Measurements from ENCODE around the gene SPRYD3. TPM values are rescaled to one million over a fixed set of nuclear protein-coding genes. Genes with fewer than 3 reads are reported as not detected.
"Not testable (repeated sequence)": the region's sequence is repeated elsewhere in the genome, so short reads cannot be mapped to it uniquely, and the experiment has no call there.

The SPRYD3 gene
- total and polyA plus RNA-seq, 5 donors, result 29.4 to 59.6 (median 43.2) TPM

DNA sequence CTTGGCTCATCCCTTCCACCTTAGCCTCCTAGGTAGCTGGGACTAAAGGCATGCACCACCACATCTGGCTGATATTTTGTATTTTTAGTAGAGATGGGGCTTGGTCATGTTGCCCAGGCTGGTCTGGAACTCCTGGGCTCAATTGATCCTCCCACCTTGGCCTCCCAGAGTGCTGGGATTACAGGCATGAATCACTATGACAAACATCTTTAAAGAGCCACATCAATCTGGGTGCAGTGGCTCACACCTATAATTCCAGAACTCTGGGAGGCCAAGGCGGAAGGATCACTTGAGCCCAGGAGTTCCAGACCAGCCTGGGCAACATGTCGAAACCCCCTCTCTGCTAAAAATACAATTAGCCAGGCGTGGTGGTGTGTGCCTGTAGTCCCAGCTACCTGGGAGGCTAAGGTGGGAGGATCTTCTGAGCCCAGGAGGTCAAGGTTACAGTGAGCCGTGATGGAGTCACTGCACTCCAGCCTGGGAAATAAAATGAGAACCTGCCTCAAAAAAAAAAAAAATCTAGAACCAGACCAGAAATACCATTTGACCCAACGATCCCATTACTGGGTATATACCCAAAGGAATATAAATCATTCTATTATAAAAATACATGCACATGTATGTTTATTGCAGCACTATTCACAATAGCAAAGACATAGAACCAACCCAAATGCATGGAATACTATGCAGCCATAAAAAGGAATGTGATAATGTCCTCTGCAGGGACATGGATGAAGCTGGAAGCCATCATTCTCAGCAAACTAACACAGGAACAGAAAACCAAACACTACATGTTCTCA, 15.8 kb upstream of the SPRYD3 start:
- H3K9me3 ChIP-seq (ENCODE audit: control insufficient read depth, low read length); H3K27ac ChIP-seq (ENCODE audit: low read length); ATAC-seq; DNase-seq; intact Hi-C loops (cut with DNase I); H3K4me1 ChIP-seq (ENCODE audit: control insufficient read depth, insufficient read depth, low read length); H3K4me3 ChIP-seq (ENCODE audit: low read length); H3K27me3 ChIP-seq (ENCODE audit: control insufficient read depth, insufficient read depth): not testable (repeated sequence)
- over 99% methylated on average over 5 of the region's 5 CpGs for WGBS

DNA sequence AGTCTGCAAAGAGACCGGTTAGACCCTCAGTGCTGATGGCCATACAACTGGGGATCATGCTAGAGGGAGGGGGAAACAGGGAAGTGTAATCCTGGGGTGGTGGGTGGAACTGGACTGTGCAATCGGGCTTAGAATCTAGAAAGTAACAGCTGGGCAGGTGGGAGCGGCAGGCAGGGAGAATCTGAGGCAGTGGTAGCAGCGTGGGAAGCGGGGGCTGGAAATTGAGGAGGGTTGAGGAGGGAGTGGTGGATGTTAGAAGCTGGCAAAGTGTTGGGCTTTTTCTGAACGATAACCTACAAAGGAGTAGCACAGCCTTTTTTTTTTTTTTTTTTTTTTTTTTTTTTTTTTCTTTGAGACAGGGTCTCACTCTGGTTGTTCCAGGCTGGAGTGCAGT, 15.2 kb upstream of the SPRYD3 start:
- Histone ChIP-seq H3K4me3 (ENCODE audit: low read length) (no peak overlapping the region), H3K27ac (ENCODE audit: low read length) (no peak overlapping the region), H3K9me3 (ENCODE audit: control insufficient read depth, low read length) (no peaks in the 10 kb centered on the region), H3K4me1 (ENCODE audit: control insufficient read depth, insufficient read depth, low read length) (peaks cover 6% of the 10 kb centered on the region), H3K27me3 (ENCODE audit: control insufficient read depth, insufficient read depth) (no peaks in the 10 kb centered on the region)
- DNase-seq (no peak), ATAC-seq (no peak)
- WGBS, result 83% methylated on average over 6 of the region's 6 CpGs
- intact Hi-C loops (cut with DNase I), result no loop called here

DNA sequence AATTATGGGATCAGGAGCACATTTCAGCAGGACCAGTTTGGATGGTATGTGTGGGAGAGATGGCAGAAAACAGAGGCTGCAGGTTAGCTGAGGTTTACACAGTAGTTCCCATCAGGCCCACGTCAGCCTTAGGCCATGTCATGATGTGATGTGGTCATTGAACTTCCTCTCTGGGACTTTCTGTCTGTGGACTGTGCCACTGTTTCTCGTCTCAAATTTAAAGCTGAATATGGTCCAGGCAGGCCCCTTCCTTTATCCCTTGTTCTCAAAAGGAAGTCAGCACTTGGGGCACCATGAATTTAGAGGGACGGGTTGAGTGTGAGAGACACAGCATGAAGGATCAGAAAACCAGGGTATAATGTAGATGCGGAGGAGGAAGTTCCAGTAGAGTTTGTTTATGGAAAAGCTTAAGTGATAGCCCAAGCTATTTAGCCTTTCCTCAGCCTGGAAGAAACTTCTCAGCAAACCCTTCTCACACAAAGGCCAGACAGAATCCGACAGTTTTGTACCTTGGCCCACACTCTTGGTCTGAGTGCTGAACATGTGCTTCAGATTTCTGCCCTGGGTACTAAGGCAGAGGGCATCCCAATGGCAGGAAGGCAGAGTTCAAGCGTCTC, 14.7 kb upstream of the SPRYD3 start:
- H3K9me3 ChIP-seq (ENCODE audit: control insufficient read depth, low read length), result no peaks in the 10 kb centered on the region
- DNase-seq, result no peak
- no peak overlapping the region for H3K4me3 ChIP-seq (ENCODE audit: low read length)
- no peak overlapping the region for H3K27ac ChIP-seq (ENCODE audit: low read length)
- no peaks in the 10 kb centered on the region for H3K27me3 ChIP-seq (ENCODE audit: control insufficient read depth, insufficient read depth)
- WGBS, result 72% methylated on average over 6 of the region's 6 CpGs
- no peak for ATAC-seq
- H3K4me1 ChIP-seq (ENCODE audit: control insufficient read depth, insufficient read depth, low read length), result peaks cover 3% of the 10 kb centered on the region
- intact Hi-C loops (cut with DNase I), result no loop called here

DNA sequence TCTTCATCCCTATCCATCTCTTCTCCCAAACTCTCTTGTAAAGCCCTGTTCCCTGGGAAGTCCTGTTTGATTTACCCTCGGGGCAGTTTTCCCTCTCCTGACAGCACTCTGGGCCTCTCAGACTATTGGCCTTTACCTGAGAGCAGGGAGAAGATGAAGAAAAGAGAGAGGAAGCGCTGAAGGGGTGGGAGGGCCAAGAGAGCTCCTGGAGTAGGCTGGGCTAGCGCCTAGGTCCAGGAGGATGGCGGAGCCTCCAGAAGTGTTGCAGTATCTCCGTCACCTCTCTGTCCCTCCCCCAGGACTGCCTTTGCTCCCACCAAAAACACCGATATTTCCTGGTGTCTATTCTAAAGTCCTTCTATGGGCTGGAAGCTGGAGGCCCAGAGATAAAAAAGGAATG, 12.6 kb upstream of the SPRYD3 start:
- no peak for DNase-seq
- 85% methylated on average over 6 of the region's 6 CpGs for WGBS
- H3K27ac ChIP-seq (ENCODE audit: low read length), result no peak overlapping the region
- H3K9me3 ChIP-seq (ENCODE audit: control insufficient read depth, low read length), result no peaks in the 10 kb centered on the region
- H3K27me3 ChIP-seq (ENCODE audit: control insufficient read depth, insufficient read depth), result no peaks in the 10 kb centered on the region
- intact Hi-C loops (cut with DNase I), result no loop called here
- H3K4me3 ChIP-seq (ENCODE audit: low read length), result no peak overlapping the region
- peaks cover 3% of the 10 kb centered on the region for H3K4me1 ChIP-seq (ENCODE audit: control insufficient read depth, insufficient read depth, low read length)
- no peak for ATAC-seq

DNA sequence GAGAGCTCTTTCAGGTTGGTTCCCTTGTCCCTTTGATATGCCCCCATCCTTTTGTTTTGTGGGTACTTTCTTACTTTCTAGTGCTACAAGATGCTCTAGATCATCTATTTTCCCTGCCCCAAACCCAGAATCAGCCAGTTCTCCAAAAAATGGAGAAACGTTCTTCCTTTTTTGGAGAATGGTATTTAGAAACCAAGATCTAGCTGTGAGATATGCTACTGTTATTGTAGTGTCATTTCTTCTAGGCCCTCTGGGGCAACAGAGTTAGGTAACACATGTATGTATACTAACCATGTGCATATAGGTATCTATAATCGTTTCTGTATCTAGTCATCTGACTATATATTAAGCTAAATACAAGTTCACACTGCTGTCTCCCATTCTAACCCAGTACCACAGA, 11.4 kb upstream of the SPRYD3 start:
- Histone ChIP-seq H3K27me3 (ENCODE audit: control insufficient read depth, insufficient read depth) (no peaks in the 10 kb centered on the region), H3K9me3 (ENCODE audit: control insufficient read depth, low read length) (no peaks in the 10 kb centered on the region), H3K27ac (ENCODE audit: low read length) (no peak overlapping the region), H3K4me1 (ENCODE audit: control insufficient read depth, insufficient read depth, low read length) (no peaks in the 10 kb centered on the region), H3K4me3 (ENCODE audit: low read length) (no peak overlapping the region)
- DNase-seq, result no peak
- intact Hi-C loops (cut with DNase I), result no loop called here
- no peak for ATAC-seq
- WGBS, result 72% methylated on average over 2 of the region's 2 CpGs

DNA sequence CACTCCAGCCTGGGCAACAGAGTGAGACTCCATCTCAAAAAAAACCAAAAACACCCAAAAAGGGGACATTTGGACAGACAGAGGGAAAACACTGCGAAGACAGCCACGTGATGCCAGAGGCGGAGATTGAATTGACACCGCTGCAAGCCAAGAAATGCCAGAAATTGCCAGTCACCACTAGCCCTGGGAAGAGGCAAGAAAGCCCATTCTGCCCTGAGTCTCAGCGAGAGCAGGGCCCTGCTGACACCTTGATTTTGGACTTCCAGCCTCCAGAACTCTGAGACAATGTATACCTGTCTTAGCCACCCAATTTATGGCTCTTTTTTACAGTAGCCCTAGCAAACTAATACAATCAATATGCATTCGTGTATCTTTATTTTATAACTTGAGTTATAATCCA, 10.9 kb upstream of the SPRYD3 start:
- Histone ChIP-seq H3K27me3 (ENCODE audit: control insufficient read depth, insufficient read depth) (no peaks in the 10 kb centered on the region), H3K4me1 (ENCODE audit: control insufficient read depth, insufficient read depth, low read length) (no peaks in the 10 kb centered on the region), H3K4me3 (ENCODE audit: low read length) (no peak overlapping the region), H3K27ac (ENCODE audit: low read length) (no peak overlapping the region), H3K9me3 (ENCODE audit: control insufficient read depth, low read length) (no peaks in the 10 kb centered on the region)
- DNase-seq (no peak), ATAC-seq (no peak)
- intact Hi-C loops (cut with DNase I), result no loop called here
- 96% methylated on average over 6 of the region's 6 CpGs for WGBS

DNA sequence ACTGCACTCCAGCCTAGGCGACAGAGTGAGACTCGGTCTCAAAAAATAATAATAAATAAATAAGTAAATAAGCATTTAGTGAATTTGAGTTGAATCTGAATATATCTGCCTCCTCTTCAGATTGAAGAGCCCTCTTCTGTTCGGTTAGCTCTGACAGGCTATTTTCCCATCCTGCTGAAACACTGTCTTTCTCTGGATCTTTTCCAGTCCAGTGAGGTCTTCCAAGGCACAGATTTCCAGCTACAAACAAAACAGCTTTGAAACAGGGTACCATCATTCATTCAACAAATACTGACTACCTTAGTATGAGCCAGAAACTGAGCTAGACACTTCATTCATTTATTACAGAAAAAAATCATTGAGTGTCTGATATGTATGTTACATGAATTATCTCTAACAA, 7.2 kb upstream of the SPRYD3 start:
- Histone ChIP-seq H3K4me1 (ENCODE audit: control insufficient read depth, insufficient read depth, low read length) (no peaks in the 10 kb centered on the region), H3K27me3 (ENCODE audit: control insufficient read depth, insufficient read depth) (no peaks in the 10 kb centered on the region), H3K27ac (ENCODE audit: low read length) (no peak overlapping the region), H3K4me3 (ENCODE audit: low read length) (no peak overlapping the region), H3K9me3 (ENCODE audit: control insufficient read depth, low read length) (no peaks in the 10 kb centered on the region)
- no peak for ATAC-seq
- 77% methylated on average over 3 of the region's 3 CpGs for WGBS
- DNase-seq, result no peak
- intact Hi-C loops (cut with DNase I), result no loop called here

DNA sequence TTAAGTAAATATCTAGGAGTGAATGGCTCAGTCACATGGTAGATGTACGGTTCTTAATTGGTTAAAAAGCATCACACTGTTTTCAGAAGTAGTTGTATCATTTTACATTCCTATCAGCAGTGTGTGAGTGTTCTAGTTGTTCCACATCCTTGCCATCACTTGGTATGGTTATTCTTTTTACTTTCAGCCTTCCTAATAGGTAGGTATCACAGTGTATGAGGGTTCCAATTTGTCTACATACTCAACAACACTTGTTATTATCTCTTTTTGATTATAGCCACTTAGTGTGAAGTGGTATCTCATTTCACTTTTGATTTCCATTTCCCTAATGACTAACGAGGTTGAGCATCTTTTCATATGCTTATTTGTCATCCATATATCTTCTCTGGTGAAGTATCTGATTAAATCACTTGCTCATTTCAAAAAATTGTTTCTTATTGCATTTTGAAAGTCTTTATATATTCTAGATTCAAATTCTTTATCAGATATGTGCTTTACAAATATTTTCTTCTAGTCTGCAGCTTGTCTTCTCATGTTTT, 3.5 kb upstream of the SPRYD3 start:
- DNase-seq, result no peak
- no peaks in the 10 kb centered on the region for H3K9me3 ChIP-seq (ENCODE audit: control insufficient read depth, low read length)
- H3K4me1 ChIP-seq (ENCODE audit: control insufficient read depth, insufficient read depth, low read length), result peaks cover 4% of the 10 kb centered on the region
- ATAC-seq, result no peak
- 58% methylated on average over 2 of the region's 2 CpGs for WGBS
- intact Hi-C loops (cut with DNase I), result no loop called here
- H3K27ac ChIP-seq (ENCODE audit: low read length), result no peak overlapping the region
- H3K4me3 ChIP-seq (ENCODE audit: low read length), result no peak overlapping the region
- H3K27me3 ChIP-seq (ENCODE audit: control insufficient read depth, insufficient read depth), result no peaks in the 10 kb centered on the region

DNA sequence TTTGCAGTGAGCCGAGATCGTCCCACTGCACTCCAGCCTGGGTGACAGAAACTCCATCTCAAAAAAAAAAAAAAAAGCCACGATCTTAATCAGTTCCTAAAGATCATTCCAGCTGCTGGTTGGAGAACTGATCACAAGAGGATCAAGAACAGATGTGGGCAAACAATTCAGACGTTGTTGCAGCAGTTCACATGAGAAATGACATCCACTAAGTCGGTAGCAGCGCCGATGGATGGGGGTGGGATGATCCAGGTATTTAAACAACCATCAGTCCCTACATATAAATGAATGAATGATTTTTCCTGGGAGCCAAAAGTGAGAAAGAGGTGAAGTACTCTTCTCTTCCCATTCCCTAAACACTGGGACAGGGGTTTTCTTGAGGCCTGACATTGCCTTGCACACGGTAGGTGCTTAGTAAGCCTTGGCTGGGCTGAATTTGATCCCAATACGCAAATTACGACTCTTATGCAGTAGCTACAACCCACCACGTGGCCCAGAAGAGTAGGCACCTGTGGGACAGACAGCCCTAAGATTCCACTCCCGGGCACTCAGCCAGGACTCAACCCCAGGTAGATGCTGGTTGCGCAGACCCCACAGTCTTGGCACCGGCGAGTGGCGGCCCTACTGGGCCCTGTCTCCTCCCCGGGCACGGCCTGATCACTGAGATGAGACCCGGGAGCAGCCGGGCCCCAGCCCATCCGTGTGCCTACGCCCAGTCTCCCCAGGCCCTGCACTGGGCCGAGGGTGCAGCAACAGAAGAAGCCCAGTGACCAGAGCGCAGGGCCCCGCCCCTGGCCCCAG, 565 bp downstream of the SPRYD3 start:
- no peaks in the 10 kb centered on the region for H3K9me3 ChIP-seq (ENCODE audit: control insufficient read depth, low read length)
- intact Hi-C loops (cut with DNase I), result no loop called here
- ATAC-seq, result no peak

DNA sequence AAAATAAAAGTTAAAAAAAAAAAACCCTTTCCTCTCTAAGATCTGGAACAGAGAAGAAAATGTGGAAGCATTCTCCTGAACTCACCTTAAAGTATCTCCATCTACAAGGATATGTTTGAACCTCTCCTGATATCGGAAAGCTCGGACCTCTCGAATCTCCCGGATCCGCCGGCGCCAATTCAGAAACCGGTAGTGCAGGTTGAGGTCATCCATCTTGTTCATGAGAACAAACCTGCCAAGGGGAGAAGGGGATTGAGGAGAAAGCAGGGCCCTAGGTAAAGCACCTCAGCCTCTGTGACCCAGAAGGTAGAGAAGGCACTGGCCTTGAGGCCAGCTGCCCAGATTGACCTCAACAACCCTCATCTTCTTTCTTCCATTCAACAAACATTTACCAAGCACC, 2.2 kb downstream of the SPRYD3 start:
- Histone ChIP-seq H3K9me3 (ENCODE audit: control insufficient read depth, low read length) (no peaks in the 10 kb centered on the region), H3K4me1 (ENCODE audit: control insufficient read depth, insufficient read depth, low read length) (peaks cover 20% of the 10 kb centered on the region), H3K27ac (ENCODE audit: low read length) (no peak overlapping the region), H3K4me3 (ENCODE audit: low read length) (no peak overlapping the region), H3K27me3 (ENCODE audit: control insufficient read depth, insufficient read depth) (no peaks in the 10 kb centered on the region)
- intact Hi-C loops (cut with DNase I), result no loop called here
- ATAC-seq (no peak), DNase-seq (no peak)
- 93% methylated on average over 8 of the region's 8 CpGs for WGBS

More for the DNA sequence above, 565 bp downstream of the SPRYD3 start:
- 20% methylated on average over 25 of the region's 25 CpGs for WGBS
- peak overlapping the region; percentile 75 for H3K4me3 ChIP-seq (ENCODE audit: low read length)
- peak overlapping the region; percentile 31 for H3K27ac ChIP-seq (ENCODE audit: low read length)
- peaks cover 12% of the 10 kb centered on the region for H3K4me1 ChIP-seq (ENCODE audit: control insufficient read depth, insufficient read depth, low read length)
- no peaks in the 10 kb centered on the region for H3K27me3 ChIP-seq (ENCODE audit: control insufficient read depth, insufficient read depth)
- DNase-seq, result no peak

DNA sequence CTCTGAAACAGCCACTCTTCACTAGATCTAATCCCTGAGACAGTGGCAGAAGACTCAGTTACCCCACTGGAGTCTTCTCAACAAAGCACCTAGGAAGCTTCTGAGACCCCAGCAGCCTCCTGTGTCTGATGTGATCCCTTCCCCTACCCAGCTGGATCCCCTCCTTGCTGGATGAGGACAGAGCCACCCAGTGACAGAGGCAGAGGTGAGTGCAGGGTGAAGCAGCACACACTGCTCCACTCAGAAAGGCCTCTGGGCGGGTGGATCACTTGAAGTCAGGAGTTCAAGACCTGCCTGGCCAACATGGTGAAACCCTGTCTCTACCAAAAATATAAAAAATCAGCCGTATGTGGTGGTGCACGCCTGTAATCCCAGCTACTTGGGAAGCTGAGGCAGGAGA, 2.7 kb downstream of the SPRYD3 start:
- no peak for DNase-seq
- Histone ChIP-seq H3K27me3 (ENCODE audit: control insufficient read depth, insufficient read depth) (no peaks in the 10 kb centered on the region), H3K4me3 (ENCODE audit: low read length) (no peak overlapping the region), H3K4me1 (ENCODE audit: control insufficient read depth, insufficient read depth, low read length) (peaks cover 24% of the 10 kb centered on the region), H3K27ac (ENCODE audit: low read length) (no peak overlapping the region), H3K9me3 (ENCODE audit: control insufficient read depth, low read length) (no peaks in the 10 kb centered on the region)
- intact Hi-C loops (cut with DNase I), result no loop called here
- no peak for ATAC-seq
- 97% methylated on average over 3 of the region's 3 CpGs for WGBS
